Naive thymus-derived CD4-positive, alpha-beta T cell (primary cell): ENCODE data around the gene SLC5A5. TPM values are rescaled to one million over a fixed set of nuclear protein-coding genes. Genes with fewer than 3 reads are reported as not detected.

ENCODE experiments used
- ATAC-seq: fragments of 150-1000 bp; cut with Tn5 transposase; 2 replicates; pipeline ENCODE4 v1.10.0; 2021; ENCODE audit warnings: mild to moderate bottlenecking, moderate library complexity
- CTCF ChIA-PET: fragments of 350-600 bp; sonication (Branson Sonifier 250); formaldehyde crosslinking; loops from one replicate; lab custom pipeline; 2021; ENCODE audit warnings: antibody characterized with exemption; lab: Charles Lee
- POLR2A ChIA-PET: fragments of 350-600 bp; sonication (Branson Sonifier 250); formaldehyde crosslinking; loops from one replicate; lab custom pipeline; 2021; ENCODE audit warnings: antibody characterized with exemption, inconsistent platforms; lab: Charles Lee
- DNase-seq, 9 donors: peaks; one replicate each; pipeline versions ENCODE4 v3.0.0 to v3.0.0-alpha.2; 2020 to 2022; ENCODE audit warnings: mixed read lengths in 1 of 9
- H3K27ac ChIP-seq: one replicate; pipeline ENCODE4 v1.7.0; 2013; ENCODE audit warnings: mild to moderate bottlenecking, low read depth, low read length, moderate library complexity
- H3K27me3 ChIP-seq, 2 donors: one replicate each; pipeline ENCODE4 v1.7.0; 2013; ENCODE audit warnings: low read length in 2 of 2, mild to moderate bottlenecking in 2 of 2, moderate library complexity in 2 of 2; ENCODE audit not compliant: control insufficient read depth in 2 of 2, insufficient read depth in 2 of 2
- H3K36me3 ChIP-seq, 3 experiments: 1 replicate in 2 of 3; 2 replicates in 1 of 3; pipeline ENCODE4 v1.7.0; 2013; ENCODE audit warnings: low read length in 3 of 3, mild to moderate bottlenecking in 3 of 3, moderate library complexity in 1 of 3; ENCODE audit not compliant: insufficient read depth in 3 of 3, control insufficient read depth in 2 of 3
- H3K4me1 ChIP-seq, 2 donors: one replicate each; pipeline ENCODE4 v1.7.0; 2013; ENCODE audit warnings: low read length in 2 of 2, mild to moderate bottlenecking in 2 of 2, moderate library complexity in 1 of 2; ENCODE audit not compliant: control insufficient read depth in 2 of 2, insufficient read depth in 2 of 2
- H3K4me3 ChIP-seq: 2 replicates; pipeline ENCODE4 v1.7.0; 2013; ENCODE audit warnings: mild to moderate bottlenecking, low read length
- H3K9me3 ChIP-seq, 3 experiments: 1 replicate in 2 of 3; 2 replicates in 1 of 3; pipeline ENCODE4 v1.7.0; 2013; ENCODE audit warnings: low read length in 3 of 3; ENCODE audit not compliant: control insufficient read depth in 2 of 3
- H3K27ac Mint-ChIP-seq, 9 donors: one replicate each; pipeline ENCODE4 v1.8.0; 2020 to 2022; ENCODE audit warnings: mixed read lengths in 9 of 9, mild to moderate bottlenecking in 8 of 9, moderate library complexity in 5 of 9, inconsistent platforms in 2 of 9
- H3K27me3 Mint-ChIP-seq, 5 donors: one replicate each; pipeline ENCODE4 v1.8.0; 2021 to 2022; ENCODE audit warnings: mixed read lengths in 5 of 5, mild to moderate bottlenecking in 1 of 5
- H3K36me3 Mint-ChIP-seq, 5 donors: one replicate each; pipeline ENCODE4 v1.8.0; 2020 to 2022; ENCODE audit warnings: mixed read lengths in 5 of 5, mild to moderate bottlenecking in 3 of 5, inconsistent platforms in 1 of 5
- H3K4me1 Mint-ChIP-seq, 7 donors: one replicate each; pipeline ENCODE4 v1.8.0; 2020 to 2022; ENCODE audit warnings: mixed read lengths in 7 of 7, mild to moderate bottlenecking in 3 of 7, inconsistent platforms in 1 of 7
- H3K4me3 Mint-ChIP-seq, 10 donors: one replicate each; pipeline ENCODE4 v1.8.0; 2020 to 2022; ENCODE audit warnings: mild to moderate bottlenecking in 10 of 10, mixed read lengths in 10 of 10, moderate library complexity in 6 of 10, inconsistent platforms in 2 of 10
- H3K9me3 Mint-ChIP-seq, 11 donors: one replicate each; pipeline ENCODE4 v1.8.0; 2020 to 2022; ENCODE audit warnings: mixed read lengths in 11 of 11, mild to moderate bottlenecking in 4 of 11, inconsistent platforms in 1 of 11, moderate library complexity in 1 of 11
- intact Hi-C, 2 donors: fragments of 100-400 bp; cut with micrococcal nuclease; formaldehyde crosslinking; loops; one replicate each; pipeline ENCODE4 v1.15.1; 2023
- polyA plus RNA-seq, 2 donors: library from polyadenylated mRNA; unstranded; fragments of 300-500 nt; fragmentation: Illumina TruSeq; gene quantifications; one replicate each; pipeline ENCODE4 v1.2.3, GENCODE V29; 2021
- total RNA-seq, 6 experiments: library from RNA in 5 of 6; stranded (reverse) in 5 of 6; gene quantifications; 1 replicate in 5 of 6; 2 replicates in 1 of 6; pipeline ENCODE4 v1.2.3 and lab custom pipeline; 2021 to 2026

The SLC5A5 gene
- total and polyA plus RNA-seq, 7 experiments from 2014 or later, result 1.2 to 4.1 (median 2.9) TPM

GRCh38 chr19:17854061-17854460, 17.7 kb upstream of the SLC5A5 start:
- CTCF ChIA-PET, result interaction anchor here (0.5 to 5.6 kb wide), 14 partner anchors 8 to 745 kb away, joined by 3 to 48 read pairs (median 4); partner anchors contain the start of gene CCDC124
- Histone ChIP-seq H3K4me3 (no peak overlapping the region), H3K27me3 (no peaks in the 10 kb centered on the region), H3K36me3 (no peaks in the 10 kb centered on the region), H3K9me3 (no peaks in the 10 kb centered on the region), H3K4me1 (peaks cover 13 to 23% of the 10 kb centered on the region in 2 donors), H3K27ac (no peak overlapping the region)
- H3K27ac Mint-ChIP-seq, result peak overlapping the region in 1 of 9 donors; percentile 9
- peaks cover 29 to 35% (median 31%) of the 10 kb centered on the region in 7 donors for H3K4me1 Mint-ChIP-seq
- DNase-seq, result no peak
- H3K4me3 Mint-ChIP-seq, result no peak overlapping the region
- POLR2A ChIA-PET, result interaction anchor here (0.6 to 1.1 kb wide), 2 partner anchors 135 to 164 kb away, joined by 3 to 4 read pairs; partner anchors contain the start of gene MAP1S
- peaks cover 0 to 5% (median 0%) of the 10 kb centered on the region in 11 donors for H3K9me3 Mint-ChIP-seq
- H3K36me3 Mint-ChIP-seq, result peaks cover 0 to 6% (median 0%) of the 10 kb centered on the region in 5 donors
- intact Hi-C loops, result loop anchor here (2.0 to 10.0 kb wide), 3 partner anchors 261 to 459 kb away; partner anchors contain the start of genes CCDC194 (in 1 of the 2) and SLC27A1 (in 1 of the 2)
- H3K27me3 Mint-ChIP-seq, result no peaks in the 10 kb centered on the region
- ATAC-seq, result no peak

GRCh38 chr19:17855280-17856152, 16.2 kb upstream of the SLC5A5 start:
- peaks cover 9 to 12% of the 10 kb centered on the region in 2 donors for H3K4me1 ChIP-seq
- peak; percentile 44 for ATAC-seq
- no peak overlapping the region for H3K4me3 ChIP-seq
- peaks cover 0 to 7% (median 0%) of the 10 kb centered on the region in 11 donors for H3K9me3 Mint-ChIP-seq
- ChIA-PET POLR2A (interaction anchor here (0.6 to 1.5 kb wide), 4 partner anchors 9 to 78 kb away, joined by 3 to 7 read pairs (median 4); partner anchors contain the start of gene CCDC124), CTCF (interaction anchor here (0.6 to 7.1 kb wide), 25 partner anchors 10 to 337 kb away, joined by 3 to 124 read pairs (median 3); partner anchors contain the start of genes B3GNT3, CCDC124, MPV17L2 and SLC5A5)
- intact Hi-C loops, result loop anchor here (1.0 to 10.0 kb wide), 11 partner anchors 71 to 461 kb away; partner anchors contain the start of genes CCDC194 (in 1 of the 2), MAP1S (in 1 of the 2) and SLC27A1 (in 1 of the 2)
- peaks cover 21 to 35% (median 32%) of the 10 kb centered on the region in 7 donors for H3K4me1 Mint-ChIP-seq
- peak overlapping the region in 1 of 10 donors; percentile 10 for H3K4me3 Mint-ChIP-seq
- H3K27ac ChIP-seq, result no peak overlapping the region
- DNase-seq, result peak; percentile 68 to 95 (median 84)
- H3K36me3 ChIP-seq, result peaks cover 0 to 7% (median 0%) of the 10 kb centered on the region in 3 experiments
- peaks cover 0 to 5% (median 0%) of the 10 kb centered on the region in 5 donors for H3K27me3 Mint-ChIP-seq
- H3K27ac Mint-ChIP-seq, result peak overlapping the region in 8 of 9 donors; percentile 41 to 81 (median 66)
- peaks cover 0 to 15% (median 5%) of the 10 kb centered on the region in 5 donors for H3K36me3 Mint-ChIP-seq
- no peaks in the 10 kb centered on the region for H3K27me3 ChIP-seq
- no peaks in the 10 kb centered on the region for H3K9me3 ChIP-seq

DNA sequence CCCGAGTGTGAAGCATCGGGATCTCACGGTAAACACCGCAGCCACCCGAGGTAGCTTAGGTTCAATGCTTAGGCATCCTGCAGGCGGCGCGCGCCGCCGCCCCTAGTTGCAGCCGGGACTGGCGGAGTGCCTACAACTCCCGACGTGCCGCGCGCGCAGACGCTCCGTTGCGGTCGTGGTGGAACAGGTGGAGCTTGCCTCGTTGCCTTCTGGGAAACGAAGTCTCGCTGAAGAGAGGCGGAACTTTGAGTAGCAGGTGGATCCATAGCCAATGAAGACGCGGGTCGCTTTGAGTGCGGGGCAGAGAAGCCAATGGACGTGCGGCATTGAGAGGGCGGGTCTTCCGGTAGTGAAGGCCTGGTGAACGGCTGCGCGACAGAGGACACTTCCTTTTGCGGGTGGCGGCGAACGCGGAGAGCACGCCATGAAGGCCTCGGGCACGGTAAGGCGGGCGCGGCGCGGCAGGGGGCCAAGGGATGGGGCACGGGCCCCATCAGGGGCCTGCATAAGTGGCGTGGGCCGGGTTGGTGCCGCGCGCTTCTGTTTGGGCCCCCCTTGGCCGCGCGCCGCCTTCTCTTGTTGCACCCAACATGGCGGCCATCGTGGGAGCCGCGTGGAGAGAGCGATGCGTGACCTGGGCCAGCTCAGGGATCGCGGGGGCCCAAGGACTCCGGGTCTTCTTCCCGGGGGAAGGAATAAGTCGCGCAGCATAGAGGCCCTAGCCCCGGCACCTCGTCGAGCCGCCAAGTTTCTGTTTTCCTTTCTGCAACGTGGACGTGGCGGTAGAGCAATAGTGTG, 12.0 kb upstream of the SLC5A5 start, which contains the start of gene RPL18A:
TSS of gene RPL18A (plus strand) at position 378 of the 798 bp plus-strand sequence. CDS start at position 425, 47 bp downstream.
- intact Hi-C loops, result loop anchor here (1.0 to 10.0 kb wide), 16 partner anchors 9 to 440 kb away; partner anchors contain the start of genes MAP1S (in 1 of the 2), PGLS (in 1 of the 2) and SLC27A1 (in 1 of the 2)
- H3K9me3 ChIP-seq, result no peaks in the 10 kb centered on the region
- CTCF ChIA-PET, result interaction anchor here (0.6 to 7.1 kb wide), 27 partner anchors 10 to 479 kb away, joined by 3 to 124 read pairs (median 4); partner anchors contain the start of genes CCDC124, FCHO1, JAK3 and SLC5A5
- peaks cover 11 to 40% (median 14%) of the 10 kb centered on the region in 3 experiments for H3K36me3 ChIP-seq
- ATAC-seq (peak; percentile 97), DNase-seq (peak; percentile 83 to 100 (median 98))
- peaks cover 18 to 19% of the 10 kb centered on the region in 2 donors for H3K4me1 ChIP-seq
- H3K4me1 Mint-ChIP-seq, result peaks cover 17 to 48% (median 33%) of the 10 kb centered on the region in 7 donors
- peaks cover 0 to 26% (median 10%) of the 10 kb centered on the region in 5 donors for H3K36me3 Mint-ChIP-seq
- H3K9me3 Mint-ChIP-seq, result peaks cover 0 to 7% (median 0%) of the 10 kb centered on the region in 11 donors
- H3K27me3 Mint-ChIP-seq, result peaks cover 0 to 5% (median 0%) of the 10 kb centered on the region in 5 donors
- H3K4me3 Mint-ChIP-seq, result peak within 1 kb of the TSS; percentile 95 to 100 (median 98)
- peak within 1 kb of the TSS; percentile 96 for H3K4me3 ChIP-seq
- H3K27me3 ChIP-seq, result no peaks in the 10 kb centered on the region
- H3K27ac Mint-ChIP-seq, result peak within 1 kb of the TSS; percentile 93 to 99 (median 98)
- POLR2A ChIA-PET, result interaction anchor here (0.5 to 4.0 kb wide), 37 partner anchors 8 to 440 kb away, joined by 3 to 117 read pairs (median 4); partner anchors contain the start of genes CCDC124, JAK3, JUND and MAP1S
- H3K27ac ChIP-seq, result peak within 1 kb of the TSS; percentile 84

- intact Hi-C loops, result no loop called here
- Histone ChIP-seq H3K4me1 (peaks cover 18 to 19% of the 10 kb centered on the region in 2 donors), H3K9me3 (no peaks in the 10 kb centered on the region), H3K27ac (peak overlapping the region; percentile 84), H3K27me3 (no peaks in the 10 kb centered on the region), H3K4me3 (peak overlapping the region; percentile 96), H3K36me3 (peaks cover 11 to 47% (median 14%) of the 10 kb centered on the region in 3 experiments)
- ChIA-PET CTCF (interaction anchor here (1.3 to 7.1 kb wide), 5 partner anchors 11 to 136 kb away, joined by 3 to 124 read pairs (median 5); partner anchors contain the start of genes CCDC124 and SLC5A5), POLR2A (interaction anchor here (0.5 to 4.0 kb wide), 13 partner anchors 9 to 392 kb away, joined by 3 to 117 read pairs (median 6); partner anchors contain the start of genes CCDC124, JAK3 and SLC5A5)
- peaks cover 0 to 5% (median 0%) of the 10 kb centered on the region in 5 donors for H3K27me3 Mint-ChIP-seq
- DNase-seq (no peak), ATAC-seq (no peak)
- peak overlapping the region; percentile 93 to 99 (median 98) for H3K27ac Mint-ChIP-seq
- peaks cover 0 to 7% (median 0%) of the 10 kb centered on the region in 11 donors for H3K9me3 Mint-ChIP-seq
- peak overlapping the region; percentile 95 to 100 (median 98) for H3K4me3 Mint-ChIP-seq
- H3K4me1 Mint-ChIP-seq, result peaks cover 14 to 45% (median 30%) of the 10 kb centered on the region in 7 donors
- H3K36me3 Mint-ChIP-seq, result peaks cover 0 to 26% (median 10%) of the 10 kb centered on the region in 5 donors
Measured at GRCh38 chr19:17860331-17860992, 11.3 kb upstream of the SLC5A5 start.

DNA sequence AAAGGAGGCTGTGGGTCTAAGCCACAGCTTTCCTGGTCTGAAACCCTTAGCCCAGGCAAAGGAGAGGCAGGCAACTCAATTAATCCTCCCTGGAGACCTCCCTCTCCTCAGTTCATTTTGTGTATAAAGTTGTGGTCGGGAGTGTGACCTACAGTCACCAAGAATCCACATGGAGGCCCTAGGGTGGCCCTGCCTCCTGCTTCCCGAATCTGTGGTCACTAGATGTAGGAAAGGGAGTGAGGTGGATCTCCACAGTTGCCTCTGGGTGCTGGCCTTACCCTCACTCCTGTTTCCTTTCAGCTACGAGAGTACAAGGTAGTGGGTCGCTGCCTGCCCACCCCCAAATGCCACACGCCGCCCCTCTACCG, 10.8 kb upstream of the SLC5A5 start:
- Mint-ChIP-seq H3K4me1 (peaks cover 11 to 42% (median 27%) of the 10 kb centered on the region in 7 donors), H3K36me3 (peaks cover 0 to 28% (median 10%) of the 10 kb centered on the region in 5 donors), H3K27me3 (peaks cover 0 to 5% (median 0%) of the 10 kb centered on the region in 5 donors), H3K4me3 (peak overlapping the region; percentile 95 to 100 (median 98)), H3K9me3 (peaks cover 0 to 7% (median 0%) of the 10 kb centered on the region in 11 donors), H3K27ac (peak overlapping the region; percentile 28 to 99 (median 98))
- CTCF ChIA-PET, result interaction anchor here (0.6 to 7.1 kb wide), 5 partner anchors 10 to 135 kb away, joined by 3 to 124 read pairs (median 5); partner anchors contain the start of genes CCDC124 and SLC5A5
- intact Hi-C loops, result no loop called here
- Histone ChIP-seq H3K27me3 (no peaks in the 10 kb centered on the region), H3K4me1 (peaks cover 18 to 19% of the 10 kb centered on the region in 2 donors), H3K4me3 (peak overlapping the region; percentile 96), H3K27ac (peak overlapping the region; percentile 84), H3K9me3 (no peaks in the 10 kb centered on the region), H3K36me3 (peaks cover 11 to 52% (median 14%) of the 10 kb centered on the region in 3 experiments)
- no peak for ATAC-seq
- POLR2A ChIA-PET, result interaction anchor here (1.5 to 4.0 kb wide), 5 partner anchors 10 to 140 kb away, joined by 4 to 117 read pairs (median 26); partner anchors contain the start of genes CCDC124 and SLC5A5
- no peak for DNase-seq
